Measurements from ENCODE around the gene KCTD5.

The KCTD5 gene

DNA sequence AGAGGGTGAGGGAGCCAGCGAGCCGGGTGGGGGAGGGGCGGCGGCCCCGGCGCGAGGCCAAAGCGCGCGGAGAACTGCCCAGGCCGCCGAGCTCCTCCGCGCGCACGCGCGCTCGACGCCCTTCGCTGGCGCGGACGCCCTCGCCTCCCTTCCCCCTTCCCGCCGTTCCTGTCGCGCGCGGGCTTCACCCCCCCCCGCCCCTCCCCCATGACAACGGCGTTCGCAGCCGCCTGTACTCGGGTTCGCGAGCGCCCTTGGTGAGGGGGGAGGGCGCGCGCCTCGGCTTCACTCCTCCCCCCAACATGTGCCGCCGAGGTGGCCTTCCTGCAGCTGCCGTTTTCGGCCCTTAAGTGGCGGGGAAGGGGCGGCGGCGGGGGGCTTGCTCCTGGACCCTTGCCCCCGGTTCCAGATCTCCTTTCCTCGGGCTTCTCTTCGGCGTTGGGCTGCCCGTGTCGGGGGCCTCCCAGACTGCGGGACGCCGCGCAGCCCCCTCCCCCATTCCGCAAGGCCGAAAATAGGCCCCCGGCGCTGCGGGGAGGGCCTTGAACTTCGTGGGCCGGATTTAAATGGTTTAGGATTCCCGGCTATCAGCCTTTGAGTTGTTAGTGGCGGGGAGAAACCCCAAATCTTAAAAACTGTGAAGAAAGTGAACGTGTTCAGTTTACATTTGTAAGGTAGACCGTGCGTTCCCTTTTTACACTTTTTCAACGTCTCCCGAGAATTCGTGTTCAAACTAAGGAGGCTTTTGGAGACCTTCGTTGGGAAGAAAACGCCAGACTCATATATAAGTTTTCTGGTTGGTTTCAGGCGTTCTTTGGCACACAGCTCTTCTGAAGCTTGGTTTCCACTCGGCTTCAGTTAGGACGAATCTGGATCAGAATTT, 70.8 kb downstream of the KCTD5 start:
- DNase-seq: no peak

DNA sequence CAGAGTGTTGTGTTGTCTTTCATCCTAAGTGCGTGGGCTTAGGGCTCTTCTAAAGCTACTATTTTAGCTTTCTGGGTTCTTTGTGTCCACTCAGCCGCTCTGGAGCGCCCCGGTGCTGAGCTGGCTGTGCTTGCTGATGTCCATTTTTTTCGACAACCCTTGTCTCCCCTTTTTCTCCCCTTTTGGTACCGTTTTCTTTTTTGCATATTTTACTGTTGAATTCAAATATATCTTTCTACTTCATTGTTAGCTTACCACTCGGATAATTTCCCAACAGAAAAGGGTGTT, 71.4 kb downstream of the KCTD5 start:
- DNase-seq: no peak

DNA sequence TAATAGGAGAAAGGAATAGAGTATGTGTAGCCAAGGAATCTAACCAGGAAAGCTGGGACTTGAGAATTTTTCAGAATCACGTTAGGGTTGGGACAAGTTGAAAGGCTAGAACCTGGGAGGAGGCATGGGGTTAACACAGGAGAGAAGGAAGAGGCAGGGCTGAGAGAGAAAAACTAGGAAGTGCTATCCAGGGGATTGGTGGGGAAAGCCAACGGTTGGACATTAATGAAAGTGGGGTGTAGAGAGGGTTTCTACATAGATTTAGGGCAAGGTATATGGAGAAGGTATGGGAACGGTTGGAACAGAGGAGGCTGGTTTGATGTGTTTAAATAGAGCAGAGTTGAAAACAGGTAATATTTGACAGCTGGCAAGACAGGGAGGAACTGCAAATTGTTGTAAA, 72.8 kb downstream of the KCTD5 start:
- DNase-seq: no peak

- no peak for DNase-seq
Measured at GRCh38 chr16:2756288-2757015, 74.1 kb downstream of the KCTD5 start.

- DNase-seq: no peak
Measured at GRCh38 chr16:2757344-2757743, 75.0 kb downstream of the KCTD5 start.

Data from islet precursor cell (in vitro differentiated cells).